22Rv1 (cell line): Measurements from ENCODE around the gene MED27.

Source experiments
- CTCF ChIP-seq: fragments of 450-650 bp; IDR thresholded peaks from 2 replicates; pipeline ENCODE4 v1.5.1; 2017; ENCODE audit warnings: mild to moderate bottlenecking
- ZFX ChIP-seq: fragments of 450-650 bp; IDR thresholded peaks from 2 replicates; pipeline ENCODE4 v1.6.1; 2017; ENCODE audit warnings: antibody characterized with exemption, borderline replicate concordance

- TF ChIP-seq CTCF, result no peak
- TF ChIP-seq ZFX, result no peak
Observed at GRCh38 chr9:131971482-131972074, 108.1 kb downstream of the MED27 start.
